ENCODE measurements around the gene CLEC16A. TPM values are rescaled to one million over a fixed set of nuclear protein-coding genes. Genes with fewer than 3 reads are reported as not detected.
A peak's percentile ranks its signal among the peaks of the same experiment; 100 is the strongest.

The CLEC16A gene
- total RNA-seq, 3 donors from 2014 or later: 20.0 to 35.3 (median 33.1) TPM

- Histone ChIP-seq H3K36me3 (no peaks in the 10 kb centered on the region), H3K4me1 (peaks cover 0 to 5% of the 10 kb centered on the region in 2 donors), H3K27me3 (no peaks in the 10 kb centered on the region), H3K27ac (no peak overlapping the region), H3K4me3 (no peak overlapping the region), H3K9me3 (no peaks in the 10 kb centered on the region)
- intact Hi-C loops (cut with DNase I; ENCODE audit: low total_unique reads): no loop called here
- TF ChIP-seq POLR2A (IDR thresholded peaks at IDR 0.05) (no peak), CTCF (IDR thresholded peaks at IDR 0.05) (no peak), POLR2AphosphoS5 (IDR thresholded peaks at IDR 0.05) (no peak)
- DNase-seq (ENCODE audit: low spot score in 2 of 2): no peak
Observed at GRCh38 chr16:10976634-10977033, 32.3 kb downstream of the CLEC16A start.

GRCh38 chr16:10978124-10978523 is 33.8 kb downstream of the CLEC16A start:
- TF ChIP-seq POLR2A (IDR thresholded peaks at IDR 0.05) (no peak), CTCF (IDR thresholded peaks at IDR 0.05) (no peak), POLR2AphosphoS5 (IDR thresholded peaks at IDR 0.05) (no peak)
- H3K27me3 ChIP-seq: no peaks in the 10 kb centered on the region
- H3K4me1 ChIP-seq: peaks cover 0 to 5% of the 10 kb centered on the region in 2 donors
- intact Hi-C loops (cut with DNase I; ENCODE audit: low total_unique reads): no loop called here
- no peaks in the 10 kb centered on the region for H3K9me3 ChIP-seq
- no peak for DNase-seq (ENCODE audit: low spot score in 2 of 2)
- H3K4me3 ChIP-seq: no peak overlapping the region
- peak overlapping the region in 1 of 2 donors; percentile 81 for H3K27ac ChIP-seq
- no peaks in the 10 kb centered on the region for H3K36me3 ChIP-seq

DNA sequence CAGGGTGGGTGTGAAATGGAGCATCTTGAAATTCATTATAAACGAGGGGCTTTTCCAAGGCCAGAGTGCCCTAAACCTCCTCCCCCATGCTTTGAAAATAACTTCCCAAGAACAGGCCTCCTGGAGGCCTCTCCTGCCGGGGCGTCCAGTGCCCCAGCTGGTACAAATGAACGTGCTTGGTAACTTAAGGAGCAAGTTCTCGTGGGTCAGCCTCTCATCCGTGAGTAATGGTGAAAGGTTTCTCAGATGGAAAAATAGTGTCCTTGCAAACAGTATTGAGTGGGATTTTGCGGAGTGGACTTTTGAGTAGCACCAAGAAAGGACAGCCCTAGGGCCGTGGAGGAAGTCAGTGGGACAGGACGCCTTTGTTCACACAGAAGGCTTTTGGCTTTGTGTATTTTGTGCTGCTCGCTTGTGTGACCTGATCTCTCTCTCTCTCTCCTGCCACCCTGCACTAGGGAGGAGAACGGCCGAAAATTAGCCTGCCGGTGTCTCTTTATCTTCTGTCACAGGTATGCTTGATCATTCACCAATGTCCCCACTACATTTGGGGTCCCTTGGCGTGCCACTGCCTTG is 34.6 kb downstream of the CLEC16A start:
- Histone ChIP-seq H3K9me3 (no peaks in the 10 kb centered on the region), H3K27me3 (no peaks in the 10 kb centered on the region), H3K27ac (peak overlapping the region; percentile 81 to 88), H3K36me3 (no peaks in the 10 kb centered on the region), H3K4me3 (no peak overlapping the region), H3K4me1 (peaks cover 0 to 5% of the 10 kb centered on the region in 2 donors)
- no peak for DNase-seq (ENCODE audit: low spot score in 2 of 2)
- intact Hi-C loops (cut with DNase I; ENCODE audit: low total_unique reads): no loop called here
- TF ChIP-seq CTCF (IDR thresholded peaks at IDR 0.05): no peak
- TF ChIP-seq POLR2A (IDR thresholded peaks at IDR 0.05): no peak
- no peak for TF ChIP-seq POLR2AphosphoS5 (IDR thresholded peaks at IDR 0.05)

DNA sequence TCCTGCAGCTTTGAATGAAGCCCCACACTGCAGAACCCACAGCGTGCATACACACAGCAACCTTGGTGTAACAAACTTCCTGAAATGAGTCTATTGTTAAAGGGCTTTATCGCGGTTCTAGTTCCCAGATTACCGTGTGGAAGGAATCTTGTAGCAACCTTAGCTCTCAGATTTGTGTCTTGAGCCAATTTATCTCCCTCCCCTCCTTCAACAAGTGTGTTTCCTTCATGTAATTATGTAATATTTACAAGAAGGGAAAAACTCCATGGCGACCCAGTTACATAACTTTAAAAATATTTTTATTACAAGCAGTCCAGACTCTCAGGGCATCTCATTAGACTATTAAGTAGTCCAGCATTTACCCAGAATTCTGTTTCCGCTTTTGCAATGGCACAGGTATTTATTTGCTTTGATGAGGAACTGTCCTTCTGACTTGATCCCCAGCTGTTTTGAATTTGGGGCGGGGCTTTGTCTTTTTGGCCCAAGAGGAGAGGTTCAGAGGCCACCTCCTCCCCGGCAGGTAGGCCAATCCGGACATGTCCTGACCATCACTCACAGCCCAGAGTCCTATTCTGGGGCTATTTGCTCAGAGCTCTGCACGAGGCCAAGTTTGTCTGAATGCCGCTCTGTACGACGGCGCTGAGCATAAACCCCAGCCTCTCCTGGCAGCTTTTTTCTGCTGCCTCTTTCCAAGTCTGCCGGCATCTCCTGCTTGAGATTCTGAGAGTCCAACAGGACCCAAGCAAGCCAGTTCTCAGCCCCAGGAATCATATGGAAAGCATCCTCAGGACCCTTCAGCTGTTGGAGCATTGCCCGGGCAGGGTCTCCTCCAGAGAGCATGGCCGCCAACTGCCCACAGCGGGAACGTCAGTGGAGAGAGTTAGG is 35.6 kb downstream of the CLEC16A start:
- Histone ChIP-seq H3K27me3 (no peaks in the 10 kb centered on the region), H3K9me3 (no peaks in the 10 kb centered on the region), H3K36me3 (no peaks in the 10 kb centered on the region), H3K4me1 (peaks cover 0 to 5% of the 10 kb centered on the region in 2 donors), H3K4me3 (no peak overlapping the region), H3K27ac (peak overlapping the region; percentile 81 to 88)
- TF ChIP-seq CTCF (IDR thresholded peaks at IDR 0.05): peak in 1 of 3 donors; percentile 14
- no peak for TF ChIP-seq POLR2AphosphoS5 (IDR thresholded peaks at IDR 0.05)
- DNase-seq (ENCODE audit: low spot score in 2 of 2): peak; percentile 76 to 95
- intact Hi-C loops (cut with DNase I; ENCODE audit: low total_unique reads): no loop called here

- Histone ChIP-seq H3K9me3 (no peaks in the 10 kb centered on the region), H3K4me3 (no peak overlapping the region), H3K27me3 (no peaks in the 10 kb centered on the region), H3K4me1 (peaks cover 0 to 5% of the 10 kb centered on the region in 2 donors), H3K27ac (peak overlapping the region; percentile 81 to 88), H3K36me3 (no peaks in the 10 kb centered on the region)
- DNase-seq (ENCODE audit: low spot score in 2 of 2): no peak
- intact Hi-C loops (cut with DNase I; ENCODE audit: low total_unique reads): no loop called here
- TF ChIP-seq POLR2AphosphoS5 (IDR thresholded peaks at IDR 0.05) (no peak), POLR2A (IDR thresholded peaks at IDR 0.05) (no peak), CTCF (IDR thresholded peaks at IDR 0.05) (no peak)
Observed at GRCh38 chr16:10980813-10981212, 36.4 kb downstream of the CLEC16A start.

Data from breast epithelium (tissue), 4 donors.